HEK293T (cell line): ENCODE results near the gene TGFBI.

Experiments
- BHLHE40 ChIP-seq: fragments of 450-650 bp; IDR thresholded peaks from 2 replicates; pipeline ENCODE4 v1.6.1; 2016; ENCODE audit warnings: mild to moderate bottlenecking, moderate library complexity, borderline replicate concordance
- ELF4 ChIP-seq: fragments of 450-650 bp; IDR thresholded peaks from 2 replicates; pipeline ENCODE4 v1.6.1; 2017; ENCODE audit warnings: antibody characterized with exemption
- FOXA1 ChIP-seq: fragments of 450-650 bp; IDR thresholded peaks from 2 replicates; pipeline ENCODE4 v1.6.1; 2016; ENCODE audit warnings: mild to moderate bottlenecking
- FOXK2 ChIP-seq: fragments of 450-650 bp; IDR thresholded peaks from 2 replicates; pipeline ENCODE4 v1.6.1; 2016; ENCODE audit warnings: mild to moderate bottlenecking
- FOXM1 ChIP-seq: fragments of 450-650 bp; IDR thresholded peaks from 2 replicates; pipeline ENCODE4 v1.6.1; 2017; ENCODE audit warnings: mild to moderate bottlenecking, borderline replicate concordance
- HDGF ChIP-seq: fragments of 450-650 bp; IDR thresholded peaks from 2 replicates; pipeline ENCODE4 v1.6.1; 2017; ENCODE audit warnings: antibody characterized with exemption, borderline replicate concordance
- NFRKB ChIP-seq: fragments of 450-650 bp; IDR thresholded peaks from 2 replicates; pipeline ENCODE4 v1.6.1; 2016; ENCODE audit warnings: mild to moderate bottlenecking, moderate library complexity
- PKNOX1 ChIP-seq: fragments of 450-650 bp; IDR thresholded peaks from 2 replicates; pipeline ENCODE4 v1.6.1; 2016
- SP1 ChIP-seq: fragments of 450-650 bp; IDR thresholded peaks from 2 replicates; pipeline ENCODE4 v1.6.1; 2017
- SUZ12 ChIP-seq: fragments of 450-650 bp; IDR thresholded peaks from 2 replicates; pipeline ENCODE4 v1.6.1; 2016; ENCODE audit warnings: mild to moderate bottlenecking
- TARDBP ChIP-seq: fragments of 450-650 bp; IDR thresholded peaks from 2 replicates; pipeline ENCODE4 v1.6.1; 2016

DNA sequence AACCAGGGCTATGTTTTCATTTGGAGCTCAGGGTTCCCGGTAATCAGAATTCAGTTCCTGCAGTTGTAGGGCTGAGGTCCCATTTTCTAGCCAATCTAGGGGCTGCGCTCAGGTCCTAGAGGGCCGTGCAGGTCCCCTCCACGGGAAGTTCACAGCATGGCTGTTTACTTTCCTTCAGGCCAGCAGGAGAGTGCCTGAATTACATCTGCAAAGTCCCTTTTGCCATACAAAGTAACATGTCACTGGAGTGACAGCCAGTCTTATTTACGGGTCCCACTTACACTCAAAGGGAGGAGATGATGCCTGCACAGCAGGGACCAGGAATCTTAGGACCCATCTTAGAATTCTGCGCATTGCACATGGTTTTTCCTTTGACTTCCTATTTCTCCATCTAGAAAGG, 29.9 kb upstream of the TGFBI start:
- TF ChIP-seq FOXM1: no peak
- no peak for TF ChIP-seq SP1
- TF ChIP-seq ELF4: no peak
- no peak for TF ChIP-seq NFRKB
- TF ChIP-seq TARDBP: no peak
- no peak for TF ChIP-seq HDGF
- TF ChIP-seq PKNOX1: no peak
- TF ChIP-seq BHLHE40: no peak
- no peak for TF ChIP-seq FOXK2
- no peak for TF ChIP-seq FOXA1
- no peak for TF ChIP-seq SUZ12
